ENCODE data around the gene DNAJC27. TPM values are rescaled to one million over a fixed set of nuclear protein-coding genes. Genes with fewer than 3 reads are reported as not detected.

DNAJC27 gene
- total RNA-seq, 2 donors from 2014 or later, result 11.4 to 58.7 TPM

DNA sequence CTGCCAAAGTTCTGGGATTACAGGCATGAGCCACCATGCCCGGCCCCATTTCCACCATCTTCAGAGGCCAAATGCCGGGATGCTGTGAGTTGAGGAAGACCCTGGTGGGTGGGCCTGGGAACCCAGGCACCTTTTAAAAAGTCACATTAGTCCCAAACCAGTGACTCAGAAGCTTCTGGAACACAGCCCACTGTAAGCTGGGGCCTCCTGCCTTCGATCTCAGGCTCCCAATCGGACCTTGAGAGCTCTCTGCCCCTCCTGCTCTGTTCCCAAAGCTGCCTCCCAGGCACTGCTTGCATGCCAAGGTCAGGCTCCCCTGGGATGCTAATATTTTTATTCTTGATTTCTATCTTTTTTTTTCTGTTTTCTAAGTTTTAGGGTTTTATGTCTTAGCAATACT lies 56.0 kb downstream of the DNAJC27 start:
- WGBS, 2 donors, result 67 to 81% methylated on average over 4 of the region's 4 CpGs
- no peak for TF ChIP-seq POLR2A (IDR thresholded peaks at IDR 0.05)
- TF ChIP-seq, protein P1, sequence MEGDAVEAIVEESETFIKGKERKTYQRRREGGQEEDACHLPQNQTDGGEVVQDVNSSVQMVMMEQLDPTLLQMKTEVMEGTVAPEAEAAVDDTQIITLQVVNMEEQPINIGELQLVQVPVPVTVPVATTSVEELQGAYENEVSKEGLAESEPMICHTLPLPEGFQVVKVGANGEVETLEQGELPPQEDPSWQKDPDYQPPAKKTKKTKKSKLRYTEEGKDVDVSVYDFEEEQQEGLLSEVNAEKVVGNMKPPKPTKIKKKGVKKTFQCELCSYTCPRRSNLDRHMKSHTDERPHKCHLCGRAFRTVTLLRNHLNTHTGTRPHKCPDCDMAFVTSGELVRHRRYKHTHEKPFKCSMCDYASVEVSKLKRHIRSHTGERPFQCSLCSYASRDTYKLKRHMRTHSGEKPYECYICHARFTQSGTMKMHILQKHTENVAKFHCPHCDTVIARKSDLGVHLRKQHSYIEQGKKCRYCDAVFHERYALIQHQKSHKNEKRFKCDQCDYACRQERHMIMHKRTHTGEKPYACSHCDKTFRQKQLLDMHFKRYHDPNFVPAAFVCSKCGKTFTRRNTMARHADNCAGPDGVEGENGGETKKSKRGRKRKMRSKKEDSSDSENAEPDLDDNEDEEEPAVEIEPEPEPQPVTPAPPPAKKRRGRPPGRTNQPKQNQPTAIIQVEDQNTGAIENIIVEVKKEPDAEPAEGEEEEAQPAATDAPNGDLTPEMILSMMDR (IDR thresholded peaks at IDR 0.05), result no peak
- intact Hi-C loops (cut with DNase I), result no loop called here
- DNase-seq (peak in 1 of 4 donors; percentile 25), ATAC-seq (no peak)
- Histone ChIP-seq H3K4me1 (peaks cover 10% of the 10 kb centered on the region), H3K4me3 (no peak overlapping the region), H3K36me3 (replicated peaks in 1 of 2; ENCODE audit: insufficient read depth in 1 of 2, low read depth in 2 of 2) (no peaks in the 10 kb centered on the region), H3K9me3 (no peaks in the 10 kb centered on the region), H3K27ac (no peak overlapping the region), H3K27me3 (no peaks in the 10 kb centered on the region)

DNA sequence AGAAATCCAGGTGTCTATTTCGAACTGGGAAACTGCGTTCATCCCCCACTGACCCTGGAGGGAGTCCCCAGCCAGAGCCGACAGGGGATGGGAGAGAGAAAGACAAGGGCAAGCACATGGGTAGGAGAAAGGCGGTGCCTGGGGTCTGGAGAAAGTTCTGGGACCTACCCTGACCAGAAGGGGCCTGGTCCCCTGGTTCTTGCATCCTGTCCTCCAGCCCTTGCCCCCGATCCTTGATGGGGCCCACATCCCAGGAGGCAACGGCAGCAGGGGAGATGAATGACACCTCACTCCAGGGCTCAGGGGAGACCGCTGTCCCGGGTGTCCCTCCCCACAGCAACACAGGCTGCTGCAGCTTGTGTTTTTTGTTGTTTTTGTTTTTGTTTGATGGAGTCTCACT lies 56.6 kb downstream of the DNAJC27 start:
- no peaks in the 10 kb centered on the region for H3K9me3 ChIP-seq
- H3K4me3 ChIP-seq, result no peak overlapping the region
- no peak overlapping the region for H3K27ac ChIP-seq
- no peak for ATAC-seq
- peaks cover 6% of the 10 kb centered on the region for H3K4me1 ChIP-seq
- H3K27me3 ChIP-seq, result no peaks in the 10 kb centered on the region
- WGBS, 2 donors, result 90 to 100% methylated on average over 4 to 8 of the region's 8 CpGs
- no peaks in the 10 kb centered on the region for H3K36me3 ChIP-seq (replicated peaks in 1 of 2; ENCODE audit: insufficient read depth in 1 of 2, low read depth in 2 of 2)
- no peak for DNase-seq
- intact Hi-C loops (cut with DNase I), result no loop called here
- no peak for TF ChIP-seq POLR2A (IDR thresholded peaks at IDR 0.05)
- TF ChIP-seq, protein P1 (IDR thresholded peaks at IDR 0.05), result no peak

DNA sequence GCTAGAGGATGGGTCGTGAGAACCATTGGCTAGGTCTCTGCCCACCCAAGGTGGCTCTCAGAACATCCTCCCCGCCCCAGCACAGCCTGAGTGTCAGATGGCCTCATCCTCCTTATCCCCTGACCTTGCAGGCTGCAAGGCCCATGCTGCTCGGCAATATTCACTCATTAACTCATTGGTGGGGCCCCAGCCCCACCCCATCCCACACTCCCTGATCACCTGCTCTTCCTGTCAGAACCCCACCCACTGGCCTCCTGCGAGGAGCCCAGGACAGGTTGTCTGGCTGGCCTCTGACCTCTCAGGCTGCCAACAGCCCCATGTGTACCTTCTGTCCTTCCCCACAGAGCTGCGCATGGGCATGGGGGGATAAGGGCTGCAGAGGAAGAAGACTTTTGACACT lies 57.0 kb downstream of the DNAJC27 start:
- intact Hi-C loops (cut with DNase I), result no loop called here
- WGBS, 2 donors, result 82 to 87% methylated on average over 5 of the region's 5 CpGs
- Histone ChIP-seq H3K36me3 (replicated peaks in 1 of 2; ENCODE audit: insufficient read depth in 1 of 2, low read depth in 2 of 2) (no peaks in the 10 kb centered on the region), H3K9me3 (no peaks in the 10 kb centered on the region), H3K4me3 (no peak overlapping the region), H3K27me3 (no peaks in the 10 kb centered on the region), H3K27ac (no peak overlapping the region), H3K4me1 (peaks cover 6% of the 10 kb centered on the region)
- no peak for ATAC-seq
- no peak for TF ChIP-seq POLR2A (IDR thresholded peaks at IDR 0.05)
- TF ChIP-seq, protein P1 (IDR thresholded peaks at IDR 0.05), result no peak
- DNase-seq, result no peak

DNA sequence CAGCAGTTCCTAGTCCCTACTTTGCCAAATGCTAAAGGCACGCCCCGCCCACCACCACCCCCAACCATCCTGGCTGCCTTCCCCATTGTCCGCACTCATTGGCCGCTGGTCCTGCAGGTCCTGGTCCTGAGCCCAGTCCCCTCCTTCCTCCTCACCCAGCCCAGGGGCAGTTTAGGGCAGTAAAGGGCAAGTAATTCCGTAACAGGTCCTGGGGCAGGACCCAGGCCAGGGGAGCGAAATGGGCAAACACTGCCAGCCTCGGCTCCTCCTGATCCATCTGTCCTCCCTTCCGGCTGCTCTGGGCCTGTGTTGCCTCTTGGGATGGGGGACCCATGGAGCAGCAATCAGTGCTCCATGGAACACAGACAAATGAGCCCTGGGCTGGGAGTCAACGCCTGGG lies 57.8 kb downstream of the DNAJC27 start:
- WGBS, 2 donors, result 89 to 91% methylated on average over 4 to 8 of the region's 9 CpGs
- ATAC-seq (no peak), DNase-seq (no peak)
- TF ChIP-seq, protein P1 (IDR thresholded peaks at IDR 0.05), result no peak
- TF ChIP-seq POLR2A (IDR thresholded peaks at IDR 0.05), result no peak
- no peaks in the 10 kb centered on the region for H3K27me3 ChIP-seq
- no peak overlapping the region for H3K4me3 ChIP-seq
- H3K9me3 ChIP-seq, result no peaks in the 10 kb centered on the region
- no peaks in the 10 kb centered on the region for H3K36me3 ChIP-seq (replicated peaks in 1 of 2; ENCODE audit: insufficient read depth in 1 of 2, low read depth in 2 of 2)
- no peak overlapping the region for H3K27ac ChIP-seq
- no peaks in the 10 kb centered on the region for H3K4me1 ChIP-seq
- intact Hi-C loops (cut with DNase I), result no loop called here

DNA sequence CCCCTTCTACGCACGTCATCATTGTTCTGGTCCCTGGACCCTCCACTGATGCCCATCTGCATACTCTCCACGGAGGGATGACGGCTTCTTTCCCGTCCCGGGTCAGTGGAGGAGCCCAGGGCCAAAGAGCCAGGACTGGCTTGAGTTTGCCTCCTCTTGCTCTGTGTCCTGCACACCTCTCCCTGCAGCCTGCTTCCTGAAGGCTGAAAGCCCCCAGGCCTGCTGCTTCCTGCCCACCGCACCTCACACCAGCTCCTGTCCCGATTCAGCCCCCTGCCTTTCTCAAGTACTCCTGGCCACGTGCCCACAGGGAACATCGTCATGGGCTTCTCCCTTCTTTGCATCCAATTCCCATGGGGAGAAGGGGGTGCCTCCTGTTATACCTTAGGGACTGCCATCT lies 58.8 kb downstream of the DNAJC27 start:
- 86 to 88% methylated on average over 8 to 10 of the region's 10 CpGs for WGBS, 2 donors

More for the DNA sequence above, 58.8 kb downstream of the DNAJC27 start:
- no peak overlapping the region for H3K27ac ChIP-seq
- DNase-seq (no peak), ATAC-seq (no peak)
- TF ChIP-seq POLR2A (IDR thresholded peaks at IDR 0.05), result no peak
- TF ChIP-seq, protein P1 (IDR thresholded peaks at IDR 0.05), result no peak
- intact Hi-C loops (cut with DNase I), result no loop called here
- no peaks in the 10 kb centered on the region for H3K27me3 ChIP-seq
- no peaks in the 10 kb centered on the region for H3K9me3 ChIP-seq
- no peak overlapping the region for H3K4me3 ChIP-seq
- no peaks in the 10 kb centered on the region for H3K4me1 ChIP-seq
- H3K36me3 ChIP-seq (replicated peaks in 1 of 2; ENCODE audit: insufficient read depth in 1 of 2, low read depth in 2 of 2), result no peaks in the 10 kb centered on the region

All from body of pancreas (tissue), 4 donors.